Sigmoid colon (tissue), 7 donors: Measurements from ENCODE around the gene CRTC1. TPM values are rescaled to one million over a fixed set of nuclear protein-coding genes. Genes with fewer than 3 reads are reported as not detected.

Source experiments
- DNase-seq: peaks from one replicate; pipeline ENCODE4 v3.0.0-alpha.2; 2019
- H3K27ac ChIP-seq, 4 donors: fragments of 200-600 bp; sonication (generic); one replicate each; pipeline ENCODE4 v1.5.1; 2016 to 2019; ENCODE audit warnings: mild to moderate bottlenecking in 1 of 4
- H3K27me3 ChIP-seq, 3 donors: fragments of 200-600 bp; sonication (generic); one replicate each; pipeline ENCODE4 v1.5.1; 2019; ENCODE audit warnings: mild to moderate bottlenecking in 1 of 3
- H3K36me3 ChIP-seq, 4 donors: fragments of 200-600 bp; sonication (generic); one replicate each; pipeline ENCODE4 v1.5.1; 2016 to 2019
- H3K4me1 ChIP-seq, 4 donors: fragments of 200-600 bp; sonication (generic); one replicate each; pipeline ENCODE4 v1.5.1; 2017 to 2019
- H3K4me3 ChIP-seq, 4 donors: fragments of 200-600 bp; sonication (generic); one replicate each; pipeline ENCODE4 v1.5.1; 2017 to 2019; ENCODE audit warnings: mild to moderate bottlenecking in 2 of 4, moderate library complexity in 1 of 4
- H3K9me3 ChIP-seq, 4 donors: fragments of 200-600 bp in 3 of 4; sonication (generic) in 3 of 4; one replicate each; pipeline versions ENCODE4 v1.5.1 to v1.6.1; 2013 to 2019
- EP300 ChIP-seq, 4 donors: sonication (generic); formaldehyde crosslinking; IDR thresholded peaks; one replicate each; pipeline ENCODE4 v1.6.1; 2017; ENCODE audit warnings: antibody characterized with exemption in 4 of 4
- POLR2A ChIP-seq, 2 donors: fragments of 450-650 bp; IDR thresholded peaks; one replicate each; pipeline ENCODE4 v1.6.1; 2016; ENCODE audit warnings: antibody characterized with exemption in 2 of 2, mild to moderate bottlenecking in 2 of 2, moderate library complexity in 2 of 2
- POLR2AphosphoS5 ChIP-seq, 4 donors: sonication (generic); formaldehyde crosslinking; IDR thresholded peaks; one replicate each; pipeline ENCODE4 v1.6.1; 2017; ENCODE audit warnings: antibody characterized with exemption in 4 of 4
- WGBS, 2 donors: extraction: QIAGEN DNeasy Blood & Tissue Kit; methylation state at CpG; one replicate each; pipeline ENCODE4 v1.1.7; 2013; 5-methylcytosine and 5-hydroxymethylcytosine counted together
- intact Hi-C: fragments of 100-400 bp; cut with DNase I; formaldehyde crosslinking; loops from one replicate; pipeline ENCODE4 v1.15.1; 2023
- polyA plus RNA-seq, 3 donors: library from polyadenylated mRNA; stranded (reverse); fragments of 200-250 nt; gene quantifications; one replicate each; pipeline ENCODE4 v1.2.3, GENCODE V29; 2013
- total RNA-seq, 4 donors: library from RNA; depleted of rRNA; stranded (reverse); fragments of >200 nt; gene quantifications; one replicate each; pipeline ENCODE4 v1.1.0, GENCODE V29; 2016
- TF ChIP-seq, protein P1 (sequence below), 4 experiments: fragments of 450-650 bp in 3 of 4; fragments of 200-600 bp in 1 of 4; IDR thresholded peaks; one replicate each; pipeline ENCODE4 v1.5.1; 2016 to 2019; ENCODE audit warnings: antibody characterized with exemption in 4 of 4, mild to moderate bottlenecking in 3 of 4, moderate library complexity in 2 of 4
- donor health status: healthy with polysubstance abuse.
- donor health status: Bipolar disorder and iron deficiency.
- donor health status: healthy.

The CRTC1 gene
- total and polyA plus RNA-seq, 7 donors, result 2.5 to 8.9 (median 3.6) TPM

DNA sequence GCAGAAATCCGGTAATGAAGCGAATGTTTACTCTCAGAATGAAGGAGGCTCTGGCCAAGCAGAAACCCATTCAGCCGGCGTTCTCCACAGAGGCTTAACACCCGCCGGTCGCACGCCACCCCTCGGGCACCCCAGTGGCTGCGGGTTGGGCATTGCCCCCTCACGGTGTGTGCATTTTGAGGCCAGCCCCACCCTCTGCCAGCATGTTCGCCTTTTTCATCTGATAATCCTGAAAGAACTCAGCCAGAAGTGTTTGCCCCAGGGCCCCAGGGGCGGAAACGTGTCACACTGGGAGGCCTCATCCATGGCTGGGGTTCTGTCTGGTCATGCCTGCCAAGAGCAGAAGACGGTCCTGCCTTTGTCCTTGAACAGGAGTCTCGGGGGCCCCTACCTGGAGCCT is 73.4 kb downstream of the CRTC1 start:
- Histone ChIP-seq H3K9me3 (no peaks in the 10 kb centered on the region), H3K36me3 (peaks cover 0 to 42% (median 3%) of the 10 kb centered on the region in 4 donors), H3K4me1 (peaks cover 0 to 12% (median 10%) of the 10 kb centered on the region in 4 donors), H3K27me3 (no peaks in the 10 kb centered on the region), H3K27ac (no peak overlapping the region), H3K4me3 (no peak overlapping the region)
- WGBS, 2 donors, result 94% methylated on average over 16 of the region's 16 CpGs
- TF ChIP-seq POLR2A (IDR thresholded peaks at IDR 0.05) (no peak), POLR2AphosphoS5 (IDR thresholded peaks at IDR 0.05) (no peak), EP300 (IDR thresholded peaks at IDR 0.05) (no peak)
- intact Hi-C loops, result no loop called here
- no peak for DNase-seq

DNA sequence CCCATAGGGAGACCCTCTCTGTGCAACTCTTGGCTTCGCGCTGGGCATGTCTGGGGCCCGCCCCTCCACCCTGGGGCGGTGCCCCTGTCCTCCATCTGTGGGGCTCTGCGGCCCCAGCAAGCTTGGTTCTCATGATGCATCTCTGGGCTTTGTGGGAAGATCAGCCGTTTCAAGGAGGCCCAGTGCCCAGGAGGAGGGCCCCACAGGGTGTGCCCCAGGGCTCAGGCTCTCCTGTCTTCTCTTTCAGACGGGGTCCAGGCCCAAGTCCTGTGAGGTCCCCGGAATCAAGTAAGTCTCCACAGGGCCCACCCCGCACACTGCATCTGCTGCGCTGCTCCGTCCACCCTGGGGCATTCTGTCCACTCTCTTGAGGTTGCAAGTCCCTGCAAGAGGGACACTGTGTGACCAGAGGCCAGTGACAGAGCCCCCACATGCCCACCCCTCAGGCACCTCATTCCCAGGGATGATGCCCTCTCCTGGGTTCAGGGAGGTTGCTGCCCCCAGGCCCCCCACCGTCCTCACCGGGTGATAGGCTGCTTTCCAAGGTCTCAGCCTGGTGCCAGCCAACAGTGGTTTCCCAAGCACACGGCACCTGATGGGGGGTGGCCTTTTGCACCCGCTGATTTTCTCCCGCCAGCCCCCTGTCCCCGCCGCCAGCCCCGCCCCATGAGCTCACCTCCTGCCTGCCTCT is 76.0 kb downstream of the CRTC1 start:
- peaks cover 0 to 25% (median 24%) of the 10 kb centered on the region in 4 donors for H3K4me1 ChIP-seq
- H3K4me3 ChIP-seq, result no peak overlapping the region
- 87 to 90% methylated on average over 19 of the region's 19 CpGs for WGBS, 2 donors
- intact Hi-C loops, result no loop called here
- H3K9me3 ChIP-seq, result no peaks in the 10 kb centered on the region
- no peaks in the 10 kb centered on the region for H3K27me3 ChIP-seq
- H3K27ac ChIP-seq, result no peak overlapping the region
- H3K36me3 ChIP-seq, result peaks cover 0 to 22% (median 0%) of the 10 kb centered on the region in 4 donors
- DNase-seq, result no peak
- TF ChIP-seq POLR2A (IDR thresholded peaks at IDR 0.05) (no peak), POLR2AphosphoS5 (IDR thresholded peaks at IDR 0.05) (no peak), EP300 (IDR thresholded peaks at IDR 0.05) (no peak)
- TF ChIP-seq, protein P1, sequence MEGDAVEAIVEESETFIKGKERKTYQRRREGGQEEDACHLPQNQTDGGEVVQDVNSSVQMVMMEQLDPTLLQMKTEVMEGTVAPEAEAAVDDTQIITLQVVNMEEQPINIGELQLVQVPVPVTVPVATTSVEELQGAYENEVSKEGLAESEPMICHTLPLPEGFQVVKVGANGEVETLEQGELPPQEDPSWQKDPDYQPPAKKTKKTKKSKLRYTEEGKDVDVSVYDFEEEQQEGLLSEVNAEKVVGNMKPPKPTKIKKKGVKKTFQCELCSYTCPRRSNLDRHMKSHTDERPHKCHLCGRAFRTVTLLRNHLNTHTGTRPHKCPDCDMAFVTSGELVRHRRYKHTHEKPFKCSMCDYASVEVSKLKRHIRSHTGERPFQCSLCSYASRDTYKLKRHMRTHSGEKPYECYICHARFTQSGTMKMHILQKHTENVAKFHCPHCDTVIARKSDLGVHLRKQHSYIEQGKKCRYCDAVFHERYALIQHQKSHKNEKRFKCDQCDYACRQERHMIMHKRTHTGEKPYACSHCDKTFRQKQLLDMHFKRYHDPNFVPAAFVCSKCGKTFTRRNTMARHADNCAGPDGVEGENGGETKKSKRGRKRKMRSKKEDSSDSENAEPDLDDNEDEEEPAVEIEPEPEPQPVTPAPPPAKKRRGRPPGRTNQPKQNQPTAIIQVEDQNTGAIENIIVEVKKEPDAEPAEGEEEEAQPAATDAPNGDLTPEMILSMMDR (IDR thresholded peaks at IDR 0.05), result no peak

- H3K27ac ChIP-seq, result no peak overlapping the region
- peaks cover 0 to 25% (median 24%) of the 10 kb centered on the region in 4 donors for H3K4me1 ChIP-seq
- no peak for DNase-seq
- no peak for TF ChIP-seq POLR2AphosphoS5 (IDR thresholded peaks at IDR 0.05)
- TF ChIP-seq EP300 (IDR thresholded peaks at IDR 0.05), result no peak
- no peak for TF ChIP-seq POLR2A (IDR thresholded peaks at IDR 0.05)
- TF ChIP-seq, protein P1 (IDR thresholded peaks at IDR 0.05), result no peak
- no peaks in the 10 kb centered on the region for H3K27me3 ChIP-seq
- intact Hi-C loops, result loop anchor here (5.0 kb wide), 1 partner anchor 58 kb away; no protein-coding TSS in a partner anchor
- no peak overlapping the region for H3K4me3 ChIP-seq
- H3K9me3 ChIP-seq, result no peaks in the 10 kb centered on the region
- 91 to 94% methylated on average over 22 of the region's 22 CpGs for WGBS, 2 donors
- H3K36me3 ChIP-seq, result peaks cover 0 to 19% (median 0%) of the 10 kb centered on the region in 4 donors
Measured at GRCh38 chr19:18759995-18760426, 76.5 kb downstream of the CRTC1 start.

- 91 to 93% methylated on average over 27 of the region's 27 CpGs for WGBS, 2 donors
- peak overlapping the region in 3 of 4 donors; percentile 59 to 78 (median 66) for H3K27ac ChIP-seq
- intact Hi-C loops, result loop anchor here (5.0 kb wide), 1 partner anchor 58 kb away; no protein-coding TSS in a partner anchor
- no peaks in the 10 kb centered on the region for H3K9me3 ChIP-seq
- H3K27me3 ChIP-seq, result no peaks in the 10 kb centered on the region
- peaks cover 0 to 13% (median 0%) of the 10 kb centered on the region in 4 donors for H3K36me3 ChIP-seq
- H3K4me1 ChIP-seq, result peaks cover 0 to 25% (median 24%) of the 10 kb centered on the region in 4 donors
- TF ChIP-seq, protein P1 (IDR thresholded peaks at IDR 0.05), result no peak
- TF ChIP-seq POLR2AphosphoS5 (IDR thresholded peaks at IDR 0.05) (no peak), POLR2A (IDR thresholded peaks at IDR 0.05) (no peak), EP300 (IDR thresholded peaks at IDR 0.05) (no peak)
- no peak for DNase-seq
- no peak overlapping the region for H3K4me3 ChIP-seq
Measured at GRCh38 chr19:18760440-18761383, 77.2 kb downstream of the CRTC1 start.
